ENCODE data around the gene SMIM35.
A peak's percentile ranks its signal among the peaks of the same experiment; 100 is the strongest.

The SMIM35 gene

GRCh38 chr11:118028626-118029025 is 58.1 kb downstream of the SMIM35 start:
- no peaks in the 10 kb centered on the region for H3K79me2 ChIP-seq (ENCODE audit: control insufficient read depth, low read length)

GRCh38 chr11:118027694-118028093 is 59.1 kb downstream of the SMIM35 start:
- no peaks in the 10 kb centered on the region for H3K36me3 ChIP-seq (ENCODE audit: control insufficient read depth, low read length)
- H3K4me3 ChIP-seq (ENCODE audit: low read length), result no peak overlapping the region
- H3K4me1 ChIP-seq (ENCODE audit: control insufficient read depth, low read length), result peaks cover 28% of the 10 kb centered on the region
- no peak overlapping the region for H3K4me2 ChIP-seq (ENCODE audit: low read length)
- no peaks in the 10 kb centered on the region for H4K20me1 ChIP-seq (ENCODE audit: control insufficient read depth, insufficient read depth, low read depth, low read length)
- no peaks in the 10 kb centered on the region for H3K9me2 ChIP-seq (replicated peaks; ENCODE audit: control insufficient read depth, low read length)
- H3F3A ChIP-seq (ENCODE audit: control insufficient read depth, insufficient read depth), result no peaks in the 10 kb centered on the region
- no peak overlapping the region for H3K27ac ChIP-seq (ENCODE audit: low read depth, low read length)
- 0 out of 2 replicates have a peak, but pooled peaks cover 3% of the 10 kb centered on the region for H3K9me3 ChIP-seq (ENCODE audit: control insufficient read depth, insufficient read depth, low read length)
- H3K79me2 ChIP-seq (ENCODE audit: control insufficient read depth, low read length), result no peaks in the 10 kb centered on the region
- no peaks in the 10 kb centered on the region for H3K27me3 ChIP-seq (ENCODE audit: control insufficient read depth, low read length)
- no peak for TF ChIP-seq EZH2phosphoT487 (IDR thresholded peaks at IDR 0.05; ENCODE audit: borderline replicate concordance, low read length)
- TF ChIP-seq CTCF (IDR thresholded peaks at IDR 0.05; ENCODE audit: low read depth, low read length, poor library complexity, severe bottlenecking), result peak; percentile 35

More at GRCh38 chr11:118028626-118029025, 58.1 kb downstream of the SMIM35 start:
- Histone ChIP-seq H3K4me2 (ENCODE audit: low read length) (peak overlapping the region; percentile 3; the same call in 1 of the 2 replicates), H3F3A (ENCODE audit: control insufficient read depth, insufficient read depth) (no peaks in the 10 kb centered on the region), H4K20me1 (ENCODE audit: control insufficient read depth, insufficient read depth, low read depth, low read length) (no peaks in the 10 kb centered on the region), H3K27me3 (ENCODE audit: control insufficient read depth, low read length) (no peaks in the 10 kb centered on the region), H3K9me3 (ENCODE audit: control insufficient read depth, insufficient read depth, low read length) (0 out of 2 replicates have a peak, but pooled peaks cover 3% of the 10 kb centered on the region), H3K9me2 (replicated peaks; ENCODE audit: control insufficient read depth, low read length) (no peaks in the 10 kb centered on the region), H3K4me3 (ENCODE audit: low read length) (no peak overlapping the region), H3K4me1 (ENCODE audit: control insufficient read depth, low read length) (peaks cover 28% of the 10 kb centered on the region), H3K36me3 (ENCODE audit: control insufficient read depth, low read length) (no peaks in the 10 kb centered on the region), H3K27ac (ENCODE audit: low read depth, low read length) (no peak overlapping the region)
- TF ChIP-seq EZH2phosphoT487 (IDR thresholded peaks at IDR 0.05; ENCODE audit: borderline replicate concordance, low read length) (no peak), CTCF (IDR thresholded peaks at IDR 0.05; ENCODE audit: low read depth, low read length, poor library complexity, severe bottlenecking) (no peak)

GRCh38 chr11:118021146-118021545 is 65.6 kb downstream of the SMIM35 start:
- Histone ChIP-seq H3K9me3 (ENCODE audit: control insufficient read depth, insufficient read depth, low read length) (peaks cover 18% of the 10 kb centered on the region; the same call in 1 of the 2 replicates), H3K79me2 (ENCODE audit: control insufficient read depth, low read length) (no peaks in the 10 kb centered on the region), H3K4me3 (ENCODE audit: low read length) (no peak overlapping the region), H3K4me2 (ENCODE audit: low read length) (no peak overlapping the region), H3F3A (ENCODE audit: control insufficient read depth, insufficient read depth) (no peaks in the 10 kb centered on the region), H3K36me3 (ENCODE audit: control insufficient read depth, low read length) (no peaks in the 10 kb centered on the region), H3K27ac (ENCODE audit: low read depth, low read length) (no peak overlapping the region), H4K20me1 (ENCODE audit: control insufficient read depth, insufficient read depth, low read depth, low read length) (no peaks in the 10 kb centered on the region), H3K9me2 (replicated peaks; ENCODE audit: control insufficient read depth, low read length) (no peaks in the 10 kb centered on the region), H3K4me1 (ENCODE audit: control insufficient read depth, low read length) (peaks cover 11% of the 10 kb centered on the region), H3K27me3 (ENCODE audit: control insufficient read depth, low read length) (no peaks in the 10 kb centered on the region)
- TF ChIP-seq CTCF (IDR thresholded peaks at IDR 0.05; ENCODE audit: low read depth, low read length, poor library complexity, severe bottlenecking), result no peak
- TF ChIP-seq EZH2phosphoT487 (IDR thresholded peaks at IDR 0.05; ENCODE audit: borderline replicate concordance, low read length), result no peak

Data from DOHH2 (cell line).